ENCODE data around the gene KLF1. TPM values are rescaled to one million over a fixed set of nuclear protein-coding genes. Genes with fewer than 3 reads are reported as not detected.

The KLF1 gene
- total RNA-seq, 2 experiments from 2014 or later: 0.16 TPM; not detected in 1

- Histone ChIP-seq H4K20me1 (ENCODE audit: insufficient read depth, low read length) (no peaks in the 10 kb centered on the region), H3K4me3 (ENCODE audit: low read depth, low read length, poor library complexity, severe bottlenecking) (no peak overlapping the region), H3K79me2 (ENCODE audit: insufficient read depth, low read depth, low read length) (no peaks in the 10 kb centered on the region), H3K36me3 (ENCODE audit: insufficient read depth, low read length) (peaks cover 12% of the 10 kb centered on the region), H3K27ac (ENCODE audit: low read depth, low read length, poor library complexity, severe bottlenecking) (no peak overlapping the region), H2AFZ (ENCODE audit: low read length) (no peak overlapping the region), H3K4me1 (ENCODE audit: insufficient read depth, low read length, poor library complexity, severe bottlenecking) (peaks cover 26% of the 10 kb centered on the region), H3K9me2 (ENCODE audit: insufficient read depth, low read length) (no peaks in the 10 kb centered on the region), H3K4me2 (ENCODE audit: low read length) (no peak overlapping the region), H3K9me3 (ENCODE audit: low read length) (no peaks in the 10 kb centered on the region)
- no peak for DNase-seq (ENCODE audit: low spot score)
- TF ChIP-seq EZH2phosphoT487 (IDR thresholded peaks at IDR 0.05; ENCODE audit: borderline replicate concordance, low read depth, low read length): no peak
- no peak for TF ChIP-seq CTCF (conservative IDR thresholded peaks at IDR 0.05; ENCODE audit: low read length)
- no TSS peak for BruUV-seq (replicated peaks)
- intact Hi-C loops (cut with micrococcal nuclease; ENCODE audit: unreplicated experiment): no loop called here
- CTCF ChIA-PET (ENCODE audit: unreplicated experiment): no interaction called here
- POLR2A ChIA-PET: no interaction called here
These were observed 42.8 kb downstream of the KLF1 start for GRCh38 chr19:12843999-12844732.

GRCh38 chr19:12843328-12843727 lies 43.7 kb downstream of the KLF1 start:
- Histone ChIP-seq H4K20me1 (ENCODE audit: insufficient read depth, low read length) (no peaks in the 10 kb centered on the region), H3K4me1 (ENCODE audit: insufficient read depth, low read length, poor library complexity, severe bottlenecking) (peaks cover 32% of the 10 kb centered on the region), H3K9me2 (ENCODE audit: insufficient read depth, low read length) (no peaks in the 10 kb centered on the region), H3K9me3 (ENCODE audit: low read length) (no peaks in the 10 kb centered on the region), H3K27ac (ENCODE audit: low read depth, low read length, poor library complexity, severe bottlenecking) (no peak overlapping the region), H2AFZ (ENCODE audit: low read length) (no peak overlapping the region), H3K79me2 (ENCODE audit: insufficient read depth, low read depth, low read length) (no peaks in the 10 kb centered on the region), H3K4me2 (ENCODE audit: low read length) (no peak overlapping the region), H3K36me3 (ENCODE audit: insufficient read depth, low read length) (peaks cover 12% of the 10 kb centered on the region), H3K4me3 (ENCODE audit: low read depth, low read length, poor library complexity, severe bottlenecking) (no peak overlapping the region)
- ChIA-PET POLR2A (no interaction called here), CTCF (ENCODE audit: unreplicated experiment) (no interaction called here)
- intact Hi-C loops (cut with micrococcal nuclease; ENCODE audit: unreplicated experiment): no loop called here
- TF ChIP-seq CTCF (conservative IDR thresholded peaks at IDR 0.05; ENCODE audit: low read length) (no peak), EZH2phosphoT487 (IDR thresholded peaks at IDR 0.05; ENCODE audit: borderline replicate concordance, low read depth, low read length) (no peak)
- DNase-seq (ENCODE audit: low spot score): no peak
- BruUV-seq (replicated peaks): no TSS peak

GRCh38 chr19:12842511-12842910 lies 44.5 kb downstream of the KLF1 start:
- Histone ChIP-seq H3K9me3 (ENCODE audit: low read length) (no peaks in the 10 kb centered on the region), H3K4me1 (ENCODE audit: insufficient read depth, low read length, poor library complexity, severe bottlenecking) (peaks cover 38% of the 10 kb centered on the region), H3K4me2 (ENCODE audit: low read length) (no peak overlapping the region), H3K4me3 (ENCODE audit: low read depth, low read length, poor library complexity, severe bottlenecking) (no peak overlapping the region), H3K27ac (ENCODE audit: low read depth, low read length, poor library complexity, severe bottlenecking) (no peak overlapping the region), H3K79me2 (ENCODE audit: insufficient read depth, low read depth, low read length) (no peaks in the 10 kb centered on the region), H4K20me1 (ENCODE audit: insufficient read depth, low read length) (no peaks in the 10 kb centered on the region), H3K36me3 (ENCODE audit: insufficient read depth, low read length) (peaks cover 6% of the 10 kb centered on the region; the same call in 1 of the 2 replicates), H2AFZ (ENCODE audit: low read length) (no peak overlapping the region), H3K9me2 (ENCODE audit: insufficient read depth, low read length) (no peaks in the 10 kb centered on the region)
- TF ChIP-seq EZH2phosphoT487 (IDR thresholded peaks at IDR 0.05; ENCODE audit: borderline replicate concordance, low read depth, low read length): no peak
- no peak for TF ChIP-seq CTCF (conservative IDR thresholded peaks at IDR 0.05; ENCODE audit: low read length)
- POLR2A ChIA-PET: no interaction called here
- intact Hi-C loops (cut with micrococcal nuclease; ENCODE audit: unreplicated experiment): no loop called here
- no TSS peak for BruUV-seq (replicated peaks)
- CTCF ChIA-PET (ENCODE audit: unreplicated experiment): no interaction called here
- no peak for DNase-seq (ENCODE audit: low spot score)

All from OCI-LY7 (cell line).